ENCODE measurements around the gene GMEB1. TPM values are rescaled to one million over a fixed set of nuclear protein-coding genes. Genes with fewer than 3 reads are reported as not detected.
"Not testable (repeated sequence)": the region's sequence is repeated elsewhere in the genome, so short reads cannot be mapped to it uniquely, and the experiment has no call there.

GMEB1 gene
- total and polyA plus RNA-seq, 2 experiments from 2014 or later = 6.9 to 8.2 TPM

DNA sequence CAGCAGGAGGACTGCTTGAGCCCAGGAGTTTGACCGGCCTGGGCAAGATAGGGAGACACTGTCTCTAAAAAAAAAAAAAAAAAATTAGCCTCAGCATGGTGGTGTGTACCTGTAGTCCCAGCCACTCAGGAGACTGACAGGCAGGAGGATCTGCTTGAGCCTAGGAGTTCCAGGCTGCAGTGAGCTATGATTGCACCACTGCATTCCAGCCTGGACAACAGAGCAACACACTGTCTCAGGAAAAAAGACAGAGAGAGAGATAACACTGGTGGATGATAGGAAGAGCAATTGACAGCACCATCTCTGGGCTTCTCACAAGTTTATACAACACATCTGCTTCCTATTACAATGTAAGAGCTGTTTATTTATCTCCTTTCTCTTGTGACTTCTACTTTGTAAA is 22.5 kb upstream of the GMEB1 start:
- Histone ChIP-seq H3K79me2 (ENCODE audit: insufficient read depth) (peaks cover 20% of the 10 kb centered on the region), H3F3A (ENCODE audit: insufficient read depth) (peaks cover 44% of the 10 kb centered on the region), H3K4me2 (ENCODE audit: unreplicated experiment) (no peak overlapping the region), H3K27me3 (replicated peaks; ENCODE audit: insufficient read depth) (no peaks in the 10 kb centered on the region), H3K9me2 (ENCODE audit: insufficient read depth) (no peaks in the 10 kb centered on the region), H3K36me3 (ENCODE audit: low read depth) (no peaks in the 10 kb centered on the region), H3K27ac (no peak overlapping the region), H3K4me1 (ENCODE audit: insufficient read depth) (peaks cover 25% of the 10 kb centered on the region), H3K9ac (no peak overlapping the region), H3K4me3 (no peak overlapping the region), H4K20me1 (ENCODE audit: insufficient read depth) (no peaks in the 10 kb centered on the region), H2AFZ (no peak overlapping the region), H3K9me3 (ENCODE audit: low read depth) (no peaks in the 10 kb centered on the region)
- WGBS, 2 experiments (ENCODE audit: low coverage in 1 of 2, low lambda C conversion rate in 2 of 2, missing lambda C conversion rate in 2 of 2) = 100% methylated on average over 1 of the region's 1 CpG
- TF ChIP-seq EZH2phosphoT487 (IDR thresholded peaks at IDR 0.05; ENCODE audit: insufficient read depth, low read depth) (no peak), EZH2 (IDR thresholded peaks at IDR 0.05; ENCODE audit: insufficient read depth, poor library complexity, severe bottlenecking) (no peak)
- DNase-seq = no peak
- in situ Hi-C loops (cut with MboI) = no loop called here

DNA sequence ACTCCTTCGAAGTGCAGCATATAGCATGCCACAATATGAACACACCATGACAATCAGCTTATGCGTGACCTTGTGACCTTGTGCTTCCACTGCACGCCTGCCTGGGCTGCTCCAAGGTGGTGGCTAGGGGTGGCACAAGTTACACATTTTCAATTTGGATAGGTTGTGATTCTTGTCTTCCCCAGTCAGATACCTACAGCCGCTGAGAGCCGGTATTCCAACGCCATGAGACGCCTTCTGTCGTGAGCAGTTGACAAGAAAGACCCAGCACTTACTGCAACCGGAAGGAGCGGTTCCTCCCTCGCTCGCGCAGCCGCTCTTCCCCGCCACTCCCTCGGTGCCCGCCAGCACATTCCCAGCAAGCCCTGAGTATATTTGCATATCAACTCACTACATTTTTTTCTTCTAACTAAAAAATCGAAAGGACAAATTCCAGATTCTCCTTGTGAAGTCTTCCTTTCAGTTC is 20.5 kb upstream of the GMEB1 start:
- peak overlapping the region; percentile 70 for H3K4me3 ChIP-seq
- H2AFZ ChIP-seq = peak overlapping the region; percentile 94
- in situ Hi-C loops (cut with MboI) = no loop called here
- peak overlapping the region; percentile 92 for H3K9ac ChIP-seq
- peaks cover 5% of the 10 kb centered on the region; the same call in 1 of the 2 replicates for H3K79me2 ChIP-seq (ENCODE audit: insufficient read depth)
- no peaks in the 10 kb centered on the region for H3K9me2 ChIP-seq (ENCODE audit: insufficient read depth)
- peak overlapping the region; percentile 80 for H3K4me2 ChIP-seq (ENCODE audit: unreplicated experiment)
- peaks cover 16% of the 10 kb centered on the region for H3K4me1 ChIP-seq (ENCODE audit: insufficient read depth)
- H3K27ac ChIP-seq = peak overlapping the region; percentile 97
- no peak for TF ChIP-seq EZH2phosphoT487 (IDR thresholded peaks at IDR 0.05; ENCODE audit: insufficient read depth, low read depth)
- TF ChIP-seq EZH2 (IDR thresholded peaks at IDR 0.05; ENCODE audit: insufficient read depth, poor library complexity, severe bottlenecking) = no peak
- H3F3A ChIP-seq (ENCODE audit: insufficient read depth) = peaks cover 32% of the 10 kb centered on the region
- no peaks in the 10 kb centered on the region for H3K27me3 ChIP-seq (replicated peaks; ENCODE audit: insufficient read depth)
- no peaks in the 10 kb centered on the region for H3K36me3 ChIP-seq (ENCODE audit: low read depth)
- H3K9me3 ChIP-seq (ENCODE audit: low read depth) = no peaks in the 10 kb centered on the region
- WGBS, 2 experiments (ENCODE audit: low coverage in 1 of 2, low lambda C conversion rate in 2 of 2, missing lambda C conversion rate in 2 of 2) = 7% methylated on average over 18 of the region's 18 CpGs
- no peaks in the 10 kb centered on the region for H4K20me1 ChIP-seq (ENCODE audit: insufficient read depth)
- peak; percentile 94 for DNase-seq

DNA sequence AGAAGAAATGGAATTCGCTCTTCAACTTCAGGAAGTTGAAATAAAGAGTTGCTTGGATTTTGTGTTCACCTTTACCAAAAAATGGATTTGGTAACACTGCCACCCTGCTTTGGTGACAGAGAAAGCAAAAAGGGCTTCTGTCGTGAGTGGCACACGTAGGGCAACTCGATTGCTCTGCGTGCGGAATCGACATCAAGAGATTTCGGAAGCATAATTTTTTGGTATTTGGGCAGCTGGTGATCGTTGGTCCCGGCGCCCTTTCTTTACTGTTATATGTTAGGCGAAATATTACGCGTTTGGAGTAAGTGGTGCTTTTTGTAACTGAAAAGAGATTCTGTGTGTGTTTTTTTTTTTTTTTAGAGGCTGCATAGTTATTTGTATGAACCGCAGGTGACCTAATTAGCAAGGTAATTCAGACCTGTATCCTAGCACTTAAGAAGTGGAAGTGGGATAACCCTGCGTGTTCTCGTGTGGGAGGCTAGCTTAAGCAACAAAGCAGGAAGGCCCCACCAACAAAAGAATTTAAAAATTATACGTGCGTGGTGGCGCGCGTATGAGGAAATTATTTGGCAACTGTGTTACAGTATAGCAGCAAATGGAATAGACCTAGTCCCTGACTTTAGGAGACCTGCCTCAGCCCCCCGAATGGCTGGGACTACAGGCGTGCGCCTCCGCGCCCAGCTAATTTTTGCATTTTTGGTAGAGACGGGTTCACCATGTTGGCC is 19.9 kb upstream of the GMEB1 start, which contains the start of gene RNU11:
Gene RNU11, plus strand, starts transcription at position 127 of the 725 bp plus-strand sequence.
- in situ Hi-C loops (cut with MboI) = no loop called here

DNA sequence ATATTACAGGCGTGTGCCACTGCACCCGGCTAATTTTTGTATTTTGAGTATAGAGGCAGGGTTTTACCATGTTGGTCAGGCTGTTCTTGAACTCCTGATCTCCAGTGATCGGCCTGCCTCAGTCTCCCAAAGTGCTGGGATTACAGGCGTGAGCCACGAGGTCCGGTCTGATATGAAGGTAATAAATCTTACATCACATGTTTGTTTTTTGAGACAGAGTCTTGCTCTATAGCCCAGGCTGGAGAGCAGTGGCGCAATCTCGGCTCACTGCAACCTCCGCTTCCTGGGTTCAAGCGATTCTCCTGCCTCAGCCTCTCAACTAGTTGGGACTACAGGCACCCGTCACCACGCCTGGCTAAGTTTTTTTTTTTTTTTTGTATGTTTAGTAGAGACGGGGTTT is 15.5 kb upstream of the GMEB1 start:
- 78 to 80% methylated on average over 13 of the region's 13 CpGs for WGBS, 2 experiments (ENCODE audit: low coverage in 1 of 2, low lambda C conversion rate in 2 of 2, missing lambda C conversion rate in 2 of 2)
- H3K79me2 ChIP-seq (ENCODE audit: insufficient read depth); DNase-seq; H3K9me2 ChIP-seq (ENCODE audit: insufficient read depth); H3K36me3 ChIP-seq (ENCODE audit: low read depth); H4K20me1 ChIP-seq (ENCODE audit: insufficient read depth); H3K4me2 ChIP-seq (ENCODE audit: unreplicated experiment); in situ Hi-C loops (cut with MboI); H3K4me1 ChIP-seq (ENCODE audit: insufficient read depth); H3K9ac ChIP-seq; H3K9me3 ChIP-seq (ENCODE audit: low read depth); H3K27me3 ChIP-seq (replicated peaks; ENCODE audit: insufficient read depth); H2AFZ ChIP-seq; H3K4me3 ChIP-seq; H3K27ac ChIP-seq: not testable (repeated sequence)
- H3F3A ChIP-seq (ENCODE audit: insufficient read depth) = peaks cover 17% of the 10 kb centered on the region

More for the DNA sequence above, 19.9 kb upstream of the GMEB1 start, which contains the start of gene RNU11:
- Histone ChIP-seq H4K20me1 (ENCODE audit: insufficient read depth) (no peaks in the 10 kb centered on the region), H3K4me3 (peak within 1 kb of the TSS; percentile 70), H3K79me2 (ENCODE audit: insufficient read depth) (peaks cover 5% of the 10 kb centered on the region; the same call in 1 of the 2 replicates), H3K4me1 (ENCODE audit: insufficient read depth) (peaks cover 16% of the 10 kb centered on the region), H3F3A (ENCODE audit: insufficient read depth) (peaks cover 27% of the 10 kb centered on the region), H3K9ac (peak within 1 kb of the TSS; percentile 92), H3K4me2 (ENCODE audit: unreplicated experiment) (peak within 1 kb of the TSS; percentile 80), H3K36me3 (ENCODE audit: low read depth) (no peaks in the 10 kb centered on the region), H3K9me2 (ENCODE audit: insufficient read depth) (no peaks in the 10 kb centered on the region), H3K27ac (peak within 1 kb of the TSS; percentile 97), H3K27me3 (replicated peaks; ENCODE audit: insufficient read depth) (no peaks in the 10 kb centered on the region), H3K9me3 (ENCODE audit: low read depth) (no peaks in the 10 kb centered on the region), H2AFZ (peak within 1 kb of the TSS; percentile 94)
- 3 to 4% methylated on average over 28 of the region's 28 CpGs for WGBS, 2 experiments (ENCODE audit: low coverage in 1 of 2, low lambda C conversion rate in 2 of 2, missing lambda C conversion rate in 2 of 2)
- peak; percentile 98 for DNase-seq
- TF ChIP-seq EZH2phosphoT487 (IDR thresholded peaks at IDR 0.05; ENCODE audit: insufficient read depth, low read depth) (no peak), EZH2 (IDR thresholded peaks at IDR 0.05; ENCODE audit: insufficient read depth, poor library complexity, severe bottlenecking) (no peak)

DNA sequence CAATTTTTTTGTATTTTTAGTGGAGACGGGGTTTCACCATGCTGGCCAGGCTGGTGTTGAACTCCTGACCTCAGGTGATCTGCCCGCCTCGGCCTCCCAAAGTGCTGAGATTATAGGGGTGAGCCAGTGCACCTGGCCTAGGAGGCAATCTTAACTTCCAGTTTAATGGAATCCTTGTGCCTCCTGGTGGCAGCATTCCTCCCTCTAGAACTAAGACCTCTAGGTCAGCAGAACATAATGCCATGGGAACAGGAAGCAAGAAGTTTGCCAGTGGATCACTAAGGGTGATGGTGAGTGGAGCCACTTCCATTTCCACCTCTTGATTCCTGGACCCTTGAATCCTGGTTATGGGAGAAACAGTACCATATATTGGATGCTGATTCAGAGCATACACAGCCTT is 14.7 kb upstream of the GMEB1 start:
- H3K4me1 ChIP-seq (ENCODE audit: insufficient read depth); H3K4me3 ChIP-seq; H3K9me3 ChIP-seq (ENCODE audit: low read depth); H3K79me2 ChIP-seq (ENCODE audit: insufficient read depth); H3K27me3 ChIP-seq (replicated peaks; ENCODE audit: insufficient read depth); H3K27ac ChIP-seq; H3K9ac ChIP-seq; H3K36me3 ChIP-seq (ENCODE audit: low read depth); H2AFZ ChIP-seq; H4K20me1 ChIP-seq (ENCODE audit: insufficient read depth); H3K4me2 ChIP-seq (ENCODE audit: unreplicated experiment); H3K9me2 ChIP-seq (ENCODE audit: insufficient read depth); in situ Hi-C loops (cut with MboI): not testable (repeated sequence)
- peak; percentile 35 for DNase-seq
- peaks cover 17% of the 10 kb centered on the region for H3F3A ChIP-seq (ENCODE audit: insufficient read depth)
- 67 to 72% methylated on average over 3 of the region's 3 CpGs for WGBS, 2 experiments (ENCODE audit: low coverage in 1 of 2, low lambda C conversion rate in 2 of 2, missing lambda C conversion rate in 2 of 2)

DNA sequence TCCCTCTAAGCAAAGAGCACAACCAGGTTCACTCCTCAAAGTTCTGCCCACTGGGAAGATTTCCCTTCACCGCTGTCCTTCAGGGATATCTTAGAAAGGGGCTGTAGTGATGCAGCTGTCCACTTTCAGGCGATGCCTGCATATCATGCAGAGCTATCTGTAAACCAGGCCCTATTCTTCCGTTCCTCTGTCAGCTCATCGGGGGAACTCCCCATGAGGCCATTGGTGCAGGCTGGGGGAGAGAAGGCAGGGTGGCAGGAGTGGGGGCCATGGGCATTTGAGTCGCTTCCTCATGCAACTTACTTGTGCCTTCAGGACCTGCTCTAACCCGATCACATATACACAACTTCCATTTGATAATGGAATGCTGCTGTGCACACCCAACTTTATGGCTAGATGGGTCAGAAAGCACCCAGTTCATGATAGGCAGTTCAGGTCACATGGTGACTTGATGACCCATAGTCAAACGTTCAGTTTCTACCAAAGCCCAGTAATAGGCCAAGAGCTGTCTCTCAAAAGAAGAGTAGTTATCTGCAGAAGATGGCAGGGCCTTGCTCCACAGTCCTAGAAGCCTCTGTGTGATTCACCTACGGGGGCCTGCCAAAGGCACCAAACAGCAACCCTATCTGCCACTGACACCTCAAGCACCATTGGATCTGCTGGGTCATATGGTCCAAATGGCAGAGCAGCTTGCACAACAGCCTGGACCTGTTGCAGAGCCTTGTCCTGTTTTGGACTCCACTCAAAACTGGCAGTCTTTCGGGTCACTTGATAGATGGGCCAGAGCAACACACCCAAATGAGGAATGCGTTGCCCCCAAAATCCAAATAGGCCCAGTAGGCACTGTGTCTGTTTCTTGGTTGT is 12.9 kb upstream of the GMEB1 start:
- H3K79me2 ChIP-seq (ENCODE audit: insufficient read depth); in situ Hi-C loops (cut with MboI); H3K36me3 ChIP-seq (ENCODE audit: low read depth); H3K9me3 ChIP-seq (ENCODE audit: low read depth); H3K27ac ChIP-seq; DNase-seq; H3K4me3 ChIP-seq; H3K27me3 ChIP-seq (replicated peaks; ENCODE audit: insufficient read depth); H3K4me1 ChIP-seq (ENCODE audit: insufficient read depth); H4K20me1 ChIP-seq (ENCODE audit: insufficient read depth); H3K9ac ChIP-seq; H3K9me2 ChIP-seq (ENCODE audit: insufficient read depth); H3F3A ChIP-seq (ENCODE audit: insufficient read depth); H3K4me2 ChIP-seq (ENCODE audit: unreplicated experiment); H2AFZ ChIP-seq: not testable (repeated sequence)
- 78 to 84% methylated on average over 10 of the region's 10 CpGs for WGBS, 2 experiments (ENCODE audit: low coverage in 1 of 2, low lambda C conversion rate in 2 of 2, missing lambda C conversion rate in 2 of 2)
